GM10266 (cell line): ENCODE measurements around the gene ARHGDIA.

ENCODE experiments used
- DNase-seq: peaks from one replicate; pipeline ENCODE4 v3.0.0; 2012; ENCODE audit errors: extremely low spot score
- TF ChIP-seq, protein P1 (sequence below): IDR thresholded peaks from 2 replicates; pipeline ENCODE4 v1.5.1; 2012; ENCODE audit warnings: mild to moderate bottlenecking, low read depth; ENCODE audit not compliant: control insufficient read depth, insufficient read depth; ENCODE audit errors: missing control alignments

The ARHGDIA gene

DNA sequence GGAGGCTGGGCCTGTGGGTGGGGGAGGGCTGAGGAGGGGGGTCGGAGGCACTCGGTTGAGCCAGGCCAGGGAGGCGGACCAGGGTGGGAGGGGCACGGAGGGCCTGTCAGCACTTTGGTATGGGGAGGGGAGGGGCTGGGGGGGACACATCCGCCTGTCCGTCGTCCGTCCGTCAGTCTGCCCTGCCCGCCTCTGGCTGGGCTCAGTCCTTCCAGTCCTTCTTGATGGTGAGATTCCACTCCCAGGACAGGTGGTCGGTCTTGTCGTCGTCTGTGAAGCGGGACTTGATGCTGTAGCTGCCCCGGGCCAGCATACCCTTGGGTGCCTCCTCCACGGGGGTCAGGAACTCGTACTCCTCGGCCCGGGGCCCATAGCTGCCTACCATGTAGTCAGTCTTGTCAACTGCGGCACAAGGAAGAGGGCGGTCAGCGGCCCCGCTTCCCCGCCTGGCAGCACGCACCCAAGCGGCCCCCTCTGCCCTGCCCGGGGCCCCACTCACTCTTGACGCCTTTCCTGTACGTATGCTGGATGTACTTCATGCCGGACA lies 2.4 kb downstream of the ARHGDIA start:
- TF ChIP-seq, protein P1, sequence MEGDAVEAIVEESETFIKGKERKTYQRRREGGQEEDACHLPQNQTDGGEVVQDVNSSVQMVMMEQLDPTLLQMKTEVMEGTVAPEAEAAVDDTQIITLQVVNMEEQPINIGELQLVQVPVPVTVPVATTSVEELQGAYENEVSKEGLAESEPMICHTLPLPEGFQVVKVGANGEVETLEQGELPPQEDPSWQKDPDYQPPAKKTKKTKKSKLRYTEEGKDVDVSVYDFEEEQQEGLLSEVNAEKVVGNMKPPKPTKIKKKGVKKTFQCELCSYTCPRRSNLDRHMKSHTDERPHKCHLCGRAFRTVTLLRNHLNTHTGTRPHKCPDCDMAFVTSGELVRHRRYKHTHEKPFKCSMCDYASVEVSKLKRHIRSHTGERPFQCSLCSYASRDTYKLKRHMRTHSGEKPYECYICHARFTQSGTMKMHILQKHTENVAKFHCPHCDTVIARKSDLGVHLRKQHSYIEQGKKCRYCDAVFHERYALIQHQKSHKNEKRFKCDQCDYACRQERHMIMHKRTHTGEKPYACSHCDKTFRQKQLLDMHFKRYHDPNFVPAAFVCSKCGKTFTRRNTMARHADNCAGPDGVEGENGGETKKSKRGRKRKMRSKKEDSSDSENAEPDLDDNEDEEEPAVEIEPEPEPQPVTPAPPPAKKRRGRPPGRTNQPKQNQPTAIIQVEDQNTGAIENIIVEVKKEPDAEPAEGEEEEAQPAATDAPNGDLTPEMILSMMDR, result no peak
- DNase-seq, result no peak

DNA sequence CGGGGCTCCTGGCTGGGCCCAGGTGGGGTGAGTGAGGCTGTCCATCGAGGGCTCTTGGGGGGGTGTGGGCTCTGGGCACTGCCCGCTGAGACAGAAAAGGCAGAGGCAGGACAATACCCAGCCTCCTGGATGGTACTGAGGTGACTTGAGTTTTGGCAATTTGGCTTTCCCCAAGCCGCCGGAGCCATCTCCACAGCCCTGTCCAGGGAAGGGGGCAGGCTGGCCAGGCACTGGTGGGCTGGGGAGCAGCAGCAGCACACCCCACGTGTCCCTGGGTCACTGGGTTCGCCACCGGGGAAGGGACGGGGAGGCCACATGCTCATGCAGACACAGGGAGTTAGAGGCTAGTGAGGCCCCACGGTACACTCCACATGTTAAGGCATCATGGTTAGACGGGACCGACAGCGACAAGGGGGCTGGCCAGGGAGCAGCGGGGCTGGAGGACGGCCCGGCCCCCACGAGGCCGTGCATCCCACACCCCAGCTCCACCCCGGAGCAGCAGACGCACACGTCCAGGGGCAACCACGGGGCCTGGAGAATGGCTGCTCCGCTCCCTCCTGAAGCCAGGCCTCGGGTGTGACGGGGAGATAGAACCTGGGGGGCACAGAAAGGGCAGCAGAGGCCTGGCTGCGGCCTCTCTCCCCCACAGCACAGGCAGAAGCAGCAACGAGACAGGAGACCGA lies 3.0 kb downstream of the ARHGDIA start:
- DNase-seq, result no peak

DNA sequence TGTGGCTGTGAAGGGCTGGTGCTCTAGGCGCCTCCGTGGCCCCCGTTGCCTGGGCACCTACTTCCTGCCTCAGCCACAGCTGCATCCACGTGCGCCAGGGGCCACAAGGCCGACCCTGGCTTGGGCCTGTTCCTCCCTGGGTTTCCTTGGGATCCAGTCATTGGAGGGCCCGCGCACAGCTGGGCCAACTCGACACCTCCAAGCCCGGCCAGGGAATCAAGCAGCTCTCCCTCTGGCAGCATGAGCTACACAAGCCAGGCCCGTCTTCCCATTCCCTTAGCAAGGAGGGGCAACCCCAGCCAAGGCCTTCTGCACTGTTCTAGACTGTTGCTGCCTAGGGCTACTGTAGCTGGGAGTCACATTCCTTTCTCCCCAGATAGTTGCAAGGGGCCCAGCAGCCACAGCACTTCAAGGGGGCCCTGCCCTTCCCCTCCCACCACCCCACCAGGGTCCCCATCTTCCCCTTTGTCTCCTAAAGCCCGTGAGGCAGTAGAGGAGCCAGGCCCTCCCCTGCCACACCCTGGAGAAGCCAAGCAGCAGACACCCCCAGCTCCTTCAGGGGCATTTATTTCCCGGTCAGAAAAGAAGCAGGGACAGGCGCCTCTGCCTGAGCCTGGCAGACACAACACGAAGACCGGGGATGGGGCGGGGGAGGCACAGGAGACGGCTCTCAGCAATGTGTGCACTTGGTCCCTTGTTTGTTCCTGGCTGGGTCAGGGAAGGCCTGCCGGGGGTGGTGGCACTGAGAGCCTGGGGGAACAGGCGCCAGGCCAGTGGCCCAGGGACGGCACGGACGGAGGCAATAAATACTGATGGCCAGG lies 3.8 kb downstream of the ARHGDIA start:
- TF ChIP-seq, protein P1, result no peak
- DNase-seq, result no peak

More for the DNA sequence above, 3.0 kb downstream of the ARHGDIA start:
- TF ChIP-seq, protein P1, result no peak

DNA sequence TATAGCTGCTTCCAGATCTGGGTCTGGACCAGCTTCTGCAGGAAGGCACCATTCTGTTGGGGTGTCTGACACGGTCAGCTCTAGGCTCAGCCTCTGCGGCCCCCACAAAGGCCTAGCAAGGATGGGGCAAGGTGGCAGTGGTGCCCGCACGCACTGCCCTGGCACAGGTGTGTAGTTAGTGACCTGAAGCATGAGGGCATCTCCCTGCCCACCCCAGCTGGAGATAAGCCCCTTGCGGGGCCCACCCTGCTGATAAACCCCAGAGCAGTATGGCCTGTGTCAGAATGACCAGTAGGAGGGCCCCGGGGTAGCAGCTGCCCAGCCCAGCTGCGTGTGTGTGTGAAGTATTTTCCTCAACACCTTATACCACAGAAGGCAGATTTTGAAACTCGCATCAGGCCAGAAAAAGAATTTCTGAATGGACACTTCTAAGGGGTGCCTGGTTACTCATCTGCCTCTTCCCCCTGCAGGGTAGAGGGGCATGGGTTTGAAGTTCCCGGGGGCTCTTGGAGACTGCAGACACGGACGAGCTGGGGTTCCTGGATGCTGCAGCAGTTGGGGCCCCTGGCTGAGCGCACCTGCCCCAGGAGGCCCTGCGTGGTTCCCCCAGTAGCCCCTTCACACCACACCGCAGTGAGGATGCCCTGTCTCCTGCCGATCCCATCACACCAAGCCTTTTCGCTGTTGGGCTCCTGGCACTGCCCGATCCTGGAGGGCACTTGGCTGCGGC lies 4.5 kb downstream of the ARHGDIA start:
- DNase-seq, result no peak
- TF ChIP-seq, protein P1, result no peak

DNA sequence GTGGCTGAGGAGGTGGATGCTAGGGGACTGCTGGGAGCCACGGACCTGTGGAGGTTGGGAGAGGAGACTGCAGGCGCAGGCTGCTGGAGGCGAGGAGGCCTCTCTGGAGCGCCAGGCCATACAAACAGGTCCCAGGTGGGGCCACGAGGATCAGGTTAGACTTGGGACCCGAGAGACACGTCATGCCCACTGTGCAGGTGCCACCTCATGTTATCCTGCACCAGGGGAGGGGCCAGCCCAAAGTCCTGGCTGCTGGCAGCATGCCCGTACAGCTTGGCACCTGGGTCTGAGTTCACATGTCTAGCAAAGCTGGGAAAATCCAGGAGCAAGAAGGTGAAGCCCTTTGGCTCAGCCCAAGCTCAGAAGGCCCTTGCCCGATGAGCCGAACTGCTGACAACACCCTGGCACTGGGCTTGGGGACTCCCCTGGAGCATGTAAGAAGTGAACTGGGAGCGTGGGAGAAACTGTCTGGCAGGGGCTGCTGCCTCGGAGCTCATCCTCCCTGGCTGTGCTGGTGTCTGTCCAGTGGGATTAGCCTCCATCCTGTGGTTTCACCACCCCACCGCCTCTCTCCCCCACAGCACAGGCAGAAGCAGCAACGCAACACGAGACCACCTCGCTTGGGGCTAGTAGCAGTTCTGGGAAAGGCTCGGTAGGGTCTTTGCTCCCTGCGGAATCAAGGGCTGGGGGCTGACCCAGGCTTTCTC lies 5.3 kb downstream of the ARHGDIA start:
- DNase-seq, result no peak
- TF ChIP-seq, protein P1, result no peak

DNA sequence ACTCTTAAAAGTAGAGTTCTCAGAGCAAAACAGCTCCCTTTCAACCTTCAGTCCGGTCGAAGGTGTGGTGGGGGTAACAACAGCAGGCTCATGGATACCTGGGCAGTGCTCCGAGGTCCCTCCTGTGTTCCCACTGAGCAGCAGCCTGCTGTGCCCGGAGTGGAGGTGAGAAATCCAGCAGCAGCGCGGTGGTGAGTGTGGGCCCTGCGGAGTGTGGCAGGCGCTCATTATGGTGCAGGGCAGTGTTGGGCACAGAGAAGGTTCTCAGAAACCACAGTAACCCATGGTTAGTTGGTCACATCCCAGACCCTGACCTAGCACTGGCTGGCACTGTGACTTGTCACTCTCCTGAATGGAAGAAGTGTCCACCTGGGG lies 5.8 kb downstream of the ARHGDIA start:
- DNase-seq, result no peak
- TF ChIP-seq, protein P1, result no peak
